IMR-90 (cell line): ENCODE measurements around the gene ZNF410. TPM values are rescaled to one million over a fixed set of nuclear protein-coding genes. Genes with fewer than 3 reads are reported as not detected.

Experiments
- ATAC-seq: fragments of 200-7000 bp; cut with Tn5 transposase; 2 replicates; pipeline ENCODE4 v1.9.1; 2020; ENCODE audit warnings: low read depth, mild to moderate bottlenecking, moderate library complexity
- BruUV-seq: library from RNA; stranded (reverse); fragments of 400-500 nt; replicated peaks from 2 replicates; lab custom pipeline; 2021; lab: Mats Ljungman, UMichigan
- CTCF ChIA-PET: fragments of 300-600 bp; formaldehyde crosslinking; extraction: SDS; loops from one replicate; lab custom pipeline; 2021; ENCODE audit warnings: antibody characterized with exemption; lab: Yijun Ruan, JAX
- POLR2A ChIA-PET: fragments of 300-600 bp; sonication (Branson Sonifier 250); formaldehyde crosslinking; loops from one replicate; lab custom pipeline; 2022; ENCODE audit warnings: antibody characterized with exemption; ENCODE audit not compliant: unreplicated experiment; lab: Charles Lee
- DNase-seq: peaks from one replicate; pipeline ENCODE4 v3.0.0; 2013
- H2AFZ ChIP-seq: replicated peaks from 2 replicates; pipeline ENCODE3; 2013; ENCODE audit warnings: low read length, mild to moderate bottlenecking; ENCODE audit not compliant: poor library complexity
- H2AK5ac ChIP-seq: 2 replicates; pipeline ENCODE4 v1.6.1; 2013; ENCODE audit warnings: low read depth, low read length, inconsistent platforms
- H2AK9ac ChIP-seq: replicated peaks from 2 replicates; pipeline ENCODE3; 2013; ENCODE audit warnings: mild to moderate bottlenecking, low read depth, low read length, moderate library complexity; ENCODE audit not compliant: poor library complexity
- H2BK120ac ChIP-seq: 2 replicates; pipeline ENCODE4 v1.6.1; 2013; ENCODE audit warnings: low read depth, low read length, inconsistent platforms
- H2BK15ac ChIP-seq: 3 replicates; pipeline ENCODE4 v1.6.1; 2013; ENCODE audit warnings: low read depth, low read length, inconsistent platforms
- H2BK20ac ChIP-seq: 2 replicates; pipeline ENCODE4 v1.6.1; 2013; ENCODE audit warnings: low read depth, mild to moderate bottlenecking, inconsistent platforms, low read length, moderate library complexity
- H2BK5ac ChIP-seq: 2 replicates; pipeline ENCODE4 v1.6.1; 2013; ENCODE audit warnings: mild to moderate bottlenecking, low read depth, low read length, inconsistent platforms; ENCODE audit not compliant: poor library complexity, severe bottlenecking
- H3K14ac ChIP-seq: replicated peaks from 2 replicates; pipeline ENCODE4 v1.6.1; 2013; ENCODE audit warnings: low read depth, low read length, inconsistent platforms
- H3K18ac ChIP-seq: 2 replicates; pipeline ENCODE4 v1.6.1; 2013; ENCODE audit warnings: low read depth, low read length, control low read depth
- H3K23ac ChIP-seq: 2 replicates; pipeline ENCODE4 v1.6.1; 2013; ENCODE audit warnings: low read depth, low read length, inconsistent platforms
- H3K27ac ChIP-seq: 2 replicates; pipeline ENCODE4 v1.5.1; 2013; ENCODE audit warnings: mild to moderate bottlenecking, control low read depth, low read length; ENCODE audit not compliant: insufficient read depth
- H3K27me3 ChIP-seq: 2 replicates; pipeline ENCODE4 v1.6.1; 2013; ENCODE audit warnings: low read length; ENCODE audit not compliant: control insufficient read depth, insufficient read depth
- H3K36me3 ChIP-seq: 2 replicates; pipeline ENCODE4 v1.6.1; 2013; ENCODE audit warnings: low read length, mixed read lengths; ENCODE audit not compliant: control insufficient read depth, insufficient read depth
- H3K4ac ChIP-seq: 2 replicates; pipeline ENCODE4 v1.6.1; 2013; ENCODE audit warnings: low read depth, low read length, inconsistent platforms
- H3K4me1 ChIP-seq: 2 replicates; pipeline ENCODE4 v1.6.1; 2013; ENCODE audit warnings: low read length, mixed read lengths; ENCODE audit not compliant: control insufficient read depth, insufficient read depth
- H3K4me2 ChIP-seq: 2 replicates; pipeline ENCODE4 v1.6.1; 2013; ENCODE audit warnings: low read depth, mild to moderate bottlenecking, control low read depth, low read length, moderate library complexity
- H3K4me3 ChIP-seq: 2 replicates; pipeline ENCODE4 v1.5.1; 2013; ENCODE audit warnings: low read depth, mild to moderate bottlenecking, control low read depth, low read length, moderate library complexity; ENCODE audit not compliant: insufficient read depth
- H3K56ac ChIP-seq: 2 replicates; pipeline ENCODE4 v1.6.1; 2013; ENCODE audit warnings: low read length, inconsistent platforms; ENCODE audit not compliant: insufficient read depth; ENCODE audit errors: extremely low read depth
- H3K79me1 ChIP-seq, 2 experiments: 2 replicates each; pipeline ENCODE4 v1.6.1; 2013; ENCODE audit warnings: low read length in 2 of 2, inconsistent platforms in 1 of 2, low read depth in 1 of 2
- H3K9ac ChIP-seq: 2 replicates; pipeline ENCODE4 v1.6.1; 2013; ENCODE audit warnings: low read depth, low read length, control low read depth
- H3K9me1 ChIP-seq: 2 replicates; pipeline ENCODE4 v1.6.1; 2013; ENCODE audit warnings: low read length, inconsistent platforms; ENCODE audit not compliant: insufficient read depth
- H3K9me3 ChIP-seq: 2 replicates; pipeline ENCODE4 v1.6.1; 2013; ENCODE audit warnings: low read length; ENCODE audit not compliant: control insufficient read depth, insufficient read depth
- H4K20me1 ChIP-seq: 2 replicates; pipeline ENCODE4 v1.6.1; 2013; ENCODE audit warnings: low read length, inconsistent platforms; ENCODE audit not compliant: insufficient read depth
- H4K5ac ChIP-seq: 2 replicates; pipeline ENCODE4 v1.6.1; 2013; ENCODE audit warnings: mild to moderate bottlenecking, low read depth, low read length, control low read depth
- H4K8ac ChIP-seq, 2 experiments: 2 replicates each; pipeline ENCODE4 v1.6.1; 2013; ENCODE audit warnings: low read depth in 2 of 2, low read length in 2 of 2, control low read depth in 1 of 2, inconsistent platforms in 1 of 2
- H4K91ac ChIP-seq: 2 replicates; pipeline ENCODE4 v1.6.1; 2013; ENCODE audit warnings: low read depth, low read length, inconsistent platforms; ENCODE audit not compliant: insufficient read depth
- BHLHE40 ChIP-seq: fragments of 150-350 bp; IDR thresholded peaks from 2 replicates; pipeline ENCODE4 v1.6.1; 2016; ENCODE audit warnings: mild to moderate bottlenecking, low read depth, low read length
- CHD1 ChIP-seq: IDR thresholded peaks from 2 replicates; pipeline ENCODE4 v1.6.1; 2012; ENCODE audit warnings: low read depth, low read length, improper control_type of control experiment
- MXI1 ChIP-seq: IDR thresholded peaks from 2 replicates; pipeline ENCODE4 v1.6.1; 2012; ENCODE audit warnings: low read depth, mild to moderate bottlenecking, low read length, moderate library complexity, borderline replicate concordance
- RFX5 ChIP-seq: IDR thresholded peaks from 2 replicates; pipeline ENCODE4 v1.8.0; 2012; ENCODE audit warnings: low read depth, mild to moderate bottlenecking, low read length, moderate library complexity
- WGBS, 2 experiments: methylation state at CpG; one replicate each; pipeline versions ENCODE4 v1.1.5 to v1.1.7; 2013; ENCODE audit warnings: missing lambda C conversion rate in 2 of 2; ENCODE audit not compliant: insufficient read length in 1 of 2; ENCODE audit errors: extremely low coverage in 2 of 2; 5-methylcytosine and 5-hydroxymethylcytosine counted together
- dilution Hi-C: fragments of 300-500 bp; cut with HindIII; formaldehyde crosslinking; loops from one replicate; pipeline ENCODE4 v1.14.3; 2018; ENCODE audit warnings: low sequenced_read_pairs; ENCODE audit not compliant: unreplicated experiment
- in situ Hi-C: fragments of 300-500 bp; cut with MboI; formaldehyde crosslinking; loops from 3 replicates; pipeline ENCODE4 v1.14.3; 2019; ENCODE audit warnings: low sequenced_read_pairs, inconsistent platforms, mixed read lengths
- intact Hi-C: fragments of 100-400 bp; cut with micrococcal nuclease; formaldehyde crosslinking; loops from 2 replicates; pipeline ENCODE4 v1.10.0; 2022
- polyA plus RNA-seq, 3 experiments: library from polyadenylated mRNA; depleted of rRNA; stranded (reverse); fragments of >200 nt; gene quantifications; 2 replicates each; pipeline ENCODE4 v1.2.3, GENCODE V29; 2012; ENCODE audit warnings: low replicate concordance in 1 of 3
- total RNA-seq: library from RNA; depleted of rRNA; stranded (reverse); fragments of >200 nt; gene quantifications from 2 replicates; pipeline ENCODE4 v1.2.3, GENCODE V29; 2012

Gene ZNF410
- total and polyA plus RNA-seq, 2 of the 4 experiments (the other 2 are of a cell fraction): 27.9 to 89.1 TPM

DNA sequence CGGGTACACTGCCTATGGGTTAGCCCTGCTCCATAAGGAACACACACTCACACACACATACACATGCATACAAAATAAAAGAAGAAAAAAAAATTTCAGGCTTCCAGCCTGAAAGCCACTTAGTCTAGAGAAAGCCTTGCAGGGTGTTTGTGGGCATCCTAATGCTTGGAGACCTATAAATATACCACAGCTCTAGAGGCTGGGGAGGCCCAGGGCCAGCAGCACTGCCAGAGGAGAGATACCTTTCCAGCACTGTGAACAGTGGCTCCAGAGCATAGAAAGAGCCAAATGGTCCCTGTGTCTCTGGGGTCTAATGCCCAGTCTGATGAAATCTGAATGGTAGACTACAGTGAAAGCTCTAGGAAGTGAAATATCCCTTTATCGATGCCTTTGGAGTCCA, 50.4 kb downstream of the ZNF410 start:
- no peak overlapping the region for H3K4ac ChIP-seq
- no peak overlapping the region for H3K27ac ChIP-seq
- H3K9ac ChIP-seq: no peak overlapping the region
- no TSS peak for BruUV-seq
- dilution Hi-C loops (no loop called here), intact Hi-C loops (no loop called here), in situ Hi-C loops (no loop called here)
- TF ChIP-seq RFX5: no peak
- no peak for TF ChIP-seq BHLHE40
- TF ChIP-seq MXI1: no peak
- TF ChIP-seq CHD1: no peak
- no peak overlapping the region for H2BK15ac ChIP-seq
- H2BK20ac ChIP-seq: no peak overlapping the region
- H2AFZ ChIP-seq: no peak overlapping the region
- H3K36me3 ChIP-seq: peaks cover 29% of the 10 kb centered on the region
- ChIA-PET CTCF (interaction anchor here (1.3 kb wide), 1 partner anchor 9 kb away, joined by 3 read pairs; no protein-coding TSS in a partner anchor), POLR2A (no interaction called here)
- no peak overlapping the region for H2BK120ac ChIP-seq
- H2AK9ac ChIP-seq: no peak overlapping the region
- no peaks in the 10 kb centered on the region; a peak in 2 of 4 replicates for H3K79me1 ChIP-seq
- H3K18ac ChIP-seq: no peak overlapping the region
- no peak overlapping the region for H3K56ac ChIP-seq
- no peaks in the 10 kb centered on the region for H3K4me1 ChIP-seq
- no CpG with 5 or more reads among the region's 2 CpGs for WGBS, 2 experiments
- H3K23ac ChIP-seq: no peak overlapping the region
- DNase-seq (no peak), ATAC-seq (no peak)
- no peak overlapping the region for H4K8ac ChIP-seq
- no peaks in the 10 kb centered on the region for H3K27me3 ChIP-seq
- no peaks in the 10 kb centered on the region for H3K9me1 ChIP-seq
- no peak overlapping the region for H4K5ac ChIP-seq
- no peak overlapping the region for H3K14ac ChIP-seq
- H3K4me2 ChIP-seq: no peak overlapping the region
- no peaks in the 10 kb centered on the region for H3K9me3 ChIP-seq
- no peak overlapping the region for H4K91ac ChIP-seq
- no peaks in the 10 kb centered on the region for H4K20me1 ChIP-seq
- no peak overlapping the region for H3K4me3 ChIP-seq
- H2BK5ac ChIP-seq: no peak overlapping the region
- H2AK5ac ChIP-seq: no peak overlapping the region
